ENCODE data around the gene TMEM221. TPM values are rescaled to one million over a fixed set of nuclear protein-coding genes. Genes with fewer than 3 reads are reported as not detected.
A peak's percentile ranks its signal among the peaks of the same experiment; 100 is the strongest.
"Not testable (repeated sequence)": the region's sequence is repeated elsewhere in the genome, so short reads cannot be mapped to it uniquely, and the experiment has no call there.

Gene TMEM221
- total RNA-seq, 4 donors from 2014 or later, result 0.42 to 1.3 (median 0.61) TPM; not detected in 1

DNA sequence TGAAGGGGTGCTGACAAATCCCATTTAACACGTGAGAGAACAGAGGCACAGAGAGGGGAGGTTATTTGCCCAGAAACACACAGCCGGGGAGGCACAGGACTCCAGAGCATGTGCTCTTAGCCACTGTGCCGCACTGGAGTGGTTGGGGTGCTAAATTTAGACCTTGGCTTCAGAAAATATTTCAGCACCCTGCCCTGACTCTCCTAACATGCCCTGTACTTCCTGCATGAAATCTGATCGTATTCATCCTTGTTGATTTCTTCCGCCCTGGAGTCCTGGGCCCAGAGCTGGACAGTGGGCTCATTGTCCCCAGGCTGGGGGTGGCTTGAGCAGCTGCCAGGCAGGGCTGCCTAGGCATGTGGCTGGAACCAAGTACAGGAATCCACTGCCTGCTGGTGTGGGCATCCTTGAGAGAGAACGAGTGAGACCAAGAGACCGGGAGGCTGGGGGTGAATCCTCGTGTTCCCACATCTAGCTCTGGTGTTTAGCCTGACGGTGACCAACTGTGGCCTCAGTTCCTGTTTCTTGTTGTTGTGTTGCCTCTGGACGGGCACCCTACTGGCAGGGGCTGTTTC lies 27.2 kb upstream of the TMEM221 start:
- no peak for TF ChIP-seq POLR2A (IDR thresholded peaks at IDR 0.05)
- TF ChIP-seq, protein P1, sequence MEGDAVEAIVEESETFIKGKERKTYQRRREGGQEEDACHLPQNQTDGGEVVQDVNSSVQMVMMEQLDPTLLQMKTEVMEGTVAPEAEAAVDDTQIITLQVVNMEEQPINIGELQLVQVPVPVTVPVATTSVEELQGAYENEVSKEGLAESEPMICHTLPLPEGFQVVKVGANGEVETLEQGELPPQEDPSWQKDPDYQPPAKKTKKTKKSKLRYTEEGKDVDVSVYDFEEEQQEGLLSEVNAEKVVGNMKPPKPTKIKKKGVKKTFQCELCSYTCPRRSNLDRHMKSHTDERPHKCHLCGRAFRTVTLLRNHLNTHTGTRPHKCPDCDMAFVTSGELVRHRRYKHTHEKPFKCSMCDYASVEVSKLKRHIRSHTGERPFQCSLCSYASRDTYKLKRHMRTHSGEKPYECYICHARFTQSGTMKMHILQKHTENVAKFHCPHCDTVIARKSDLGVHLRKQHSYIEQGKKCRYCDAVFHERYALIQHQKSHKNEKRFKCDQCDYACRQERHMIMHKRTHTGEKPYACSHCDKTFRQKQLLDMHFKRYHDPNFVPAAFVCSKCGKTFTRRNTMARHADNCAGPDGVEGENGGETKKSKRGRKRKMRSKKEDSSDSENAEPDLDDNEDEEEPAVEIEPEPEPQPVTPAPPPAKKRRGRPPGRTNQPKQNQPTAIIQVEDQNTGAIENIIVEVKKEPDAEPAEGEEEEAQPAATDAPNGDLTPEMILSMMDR (IDR thresholded peaks at IDR 0.05), result no peak
- 27 to 40% methylated on average over 10 of the region's 10 CpGs for WGBS, 2 donors
- no peak for DNase-seq (ENCODE audit: low spot score in 2 of 2)
- H3K4me3 ChIP-seq (ENCODE audit: low read depth, poor library complexity, severe bottlenecking), result no peak overlapping the region
- intact Hi-C loops (cut with DNase I; ENCODE audit: low total_unique reads), result no loop called here

DNA sequence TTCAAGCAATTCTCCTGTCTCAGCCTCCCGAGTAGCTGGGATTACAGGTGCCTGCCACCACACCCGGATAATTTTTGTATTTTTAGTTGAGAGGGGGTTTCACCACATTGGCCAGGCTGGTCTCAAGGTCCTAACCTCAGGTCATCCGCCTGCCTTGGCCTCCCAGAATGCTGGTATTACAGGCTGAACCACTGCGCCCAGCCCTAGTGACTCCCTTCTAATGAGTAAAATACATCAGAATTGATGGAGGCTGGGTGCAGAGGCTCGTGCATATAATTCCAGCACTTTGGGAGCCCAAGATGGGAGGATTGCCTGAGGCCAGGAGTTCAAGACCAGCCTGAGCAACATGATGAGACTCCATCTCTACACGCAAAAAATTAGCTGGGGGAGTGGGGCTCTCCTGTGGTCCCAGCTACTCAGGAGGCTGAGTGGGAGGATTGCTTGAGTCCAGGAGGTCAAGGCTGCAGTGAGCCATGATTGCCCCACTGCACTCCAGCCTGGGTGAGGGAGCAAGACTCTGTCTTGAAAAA lies 26.6 kb upstream of the TMEM221 start:
- intact Hi-C loops (cut with DNase I; ENCODE audit: low total_unique reads), result not testable (repeated sequence)

DNA sequence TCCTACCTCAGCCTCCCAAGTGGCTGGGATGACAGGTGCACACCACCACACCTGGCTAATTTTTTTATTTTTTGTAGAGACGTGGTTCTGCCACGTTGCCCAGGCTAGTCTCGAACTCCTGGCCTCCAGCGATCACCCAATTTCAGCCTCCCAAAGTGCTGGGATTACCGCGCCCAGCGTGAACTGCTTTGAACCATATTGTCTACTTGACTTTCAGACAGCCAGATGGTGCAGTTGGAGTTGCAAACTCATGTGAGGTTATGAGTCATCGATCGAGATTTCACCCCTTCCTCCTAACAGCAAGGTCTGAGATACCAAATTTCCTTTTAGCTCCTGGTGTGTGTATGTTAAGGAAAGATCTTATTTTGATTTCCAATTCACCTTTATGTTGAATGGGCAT lies 24.6 kb upstream of the TMEM221 start:
- H3K4me3 ChIP-seq (ENCODE audit: low read depth, poor library complexity, severe bottlenecking), result no peak overlapping the region
- TF ChIP-seq, protein P1 (IDR thresholded peaks at IDR 0.05), result no peak
- no peak for TF ChIP-seq POLR2A (IDR thresholded peaks at IDR 0.05)
- 66 to 71% methylated on average over 9 of the region's 9 CpGs for WGBS, 2 donors
- DNase-seq (ENCODE audit: low spot score in 2 of 2), result no peak
- intact Hi-C loops (cut with DNase I; ENCODE audit: low total_unique reads), result no loop called here

More for the DNA sequence above, 26.6 kb upstream of the TMEM221 start:
- 78% methylated on average over 6 of the region's 6 CpGs for WGBS, 2 donors
- not testable (repeated sequence) for DNase-seq (ENCODE audit: low spot score in 2 of 2); H3K4me3 ChIP-seq (ENCODE audit: low read depth, poor library complexity, severe bottlenecking)

DNA sequence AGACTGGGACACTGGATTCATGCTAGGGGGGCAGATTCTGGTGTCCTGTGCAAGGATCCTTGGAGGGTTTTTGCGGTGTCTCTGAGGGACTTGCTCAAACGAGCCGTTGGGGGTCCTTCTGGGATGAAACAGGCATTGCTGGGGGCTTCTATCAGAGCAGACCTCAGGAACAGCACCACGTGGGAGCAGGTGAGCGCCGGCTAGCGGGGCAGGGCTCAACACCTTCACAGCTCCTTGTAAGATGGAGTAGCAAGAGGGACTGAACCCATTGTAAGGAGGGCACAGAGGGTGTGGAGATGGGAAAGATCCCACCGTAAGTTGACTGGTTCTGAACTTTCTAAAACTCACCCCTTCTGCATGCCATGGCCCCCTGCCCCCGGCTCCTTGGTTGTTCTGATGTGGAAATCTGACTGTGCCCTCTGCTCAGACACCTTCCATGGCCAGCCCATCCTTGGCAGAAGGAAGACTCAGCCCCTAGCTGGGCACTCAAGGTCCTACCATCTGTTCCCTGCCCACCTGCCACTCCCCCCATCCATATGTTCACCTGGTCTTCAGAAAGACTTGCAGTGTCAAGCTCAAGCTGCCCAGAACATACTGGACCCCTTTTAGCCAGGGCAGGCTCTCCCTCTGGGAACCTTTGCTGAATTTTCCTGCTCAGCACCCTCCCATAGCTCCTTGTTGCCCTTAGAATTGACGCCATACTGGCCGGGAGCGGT lies 23.1 kb upstream of the TMEM221 start:
- intact Hi-C loops (cut with DNase I; ENCODE audit: low total_unique reads), result no loop called here
- WGBS, 2 donors, result 48 to 62% methylated on average over 12 of the region's 12 CpGs
- no peak overlapping the region for H3K4me3 ChIP-seq (ENCODE audit: low read depth, poor library complexity, severe bottlenecking)
- TF ChIP-seq POLR2A (IDR thresholded peaks at IDR 0.05), result no peak
- TF ChIP-seq, protein P1 (IDR thresholded peaks at IDR 0.05), result no peak
- no peak for DNase-seq (ENCODE audit: low spot score in 2 of 2)

DNA sequence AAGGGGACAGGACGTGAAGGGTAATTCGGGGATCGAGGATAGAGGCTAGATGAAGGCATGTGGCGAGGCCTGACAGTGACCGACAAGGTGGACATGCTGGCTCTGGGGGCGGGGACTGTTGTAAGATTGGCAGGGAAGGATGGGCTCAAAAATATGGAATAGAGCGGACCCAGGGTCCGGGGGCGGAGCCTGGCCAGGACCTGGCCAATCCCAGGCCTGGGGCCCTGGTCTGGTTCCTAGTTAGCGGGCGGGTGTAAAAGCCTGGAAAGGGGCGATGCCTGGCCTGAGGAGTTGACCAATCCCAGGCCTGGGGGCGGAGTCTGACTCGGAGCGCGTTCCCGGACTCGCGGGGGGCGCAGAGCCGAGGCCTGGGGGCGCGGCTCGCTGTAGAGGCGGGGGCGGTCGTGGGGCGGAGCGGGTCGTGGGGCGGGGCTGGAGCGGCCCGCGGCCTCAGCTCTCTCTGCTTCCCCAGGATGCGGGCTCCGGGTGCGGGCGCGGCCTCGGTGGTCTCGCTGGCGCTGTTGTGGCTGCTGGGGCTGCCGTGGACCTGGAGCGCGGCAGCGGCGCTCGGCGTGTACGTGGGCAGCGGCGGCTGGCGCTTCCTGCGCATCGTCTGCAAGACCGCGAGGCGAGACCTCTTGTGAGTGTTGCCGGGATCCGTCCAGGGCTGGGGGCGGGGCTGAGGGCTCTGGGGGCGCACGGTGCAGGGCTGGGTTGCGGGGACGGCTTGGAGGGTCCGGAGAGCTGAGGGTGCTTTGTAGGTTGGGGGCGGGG lies 21.8 kb upstream of the TMEM221 start, which contains the start of gene SLC27A1:
SLC27A1 (plus strand) TSS at position 457 of the 774 bp plus-strand sequence; CDS start at position 474, 17 bp downstream.
- peak within 1 kb of the TSS; percentile 84 for H3K4me3 ChIP-seq (ENCODE audit: low read depth, poor library complexity, severe bottlenecking)
- intact Hi-C loops (cut with DNase I; ENCODE audit: low total_unique reads), result no loop called here
- peak; percentile 99 to 100 for DNase-seq (ENCODE audit: low spot score in 2 of 2)
- 0 to 2% methylated on average over 35 to 42 of the region's 67 CpGs for WGBS, 2 donors
- no peak for TF ChIP-seq POLR2A (IDR thresholded peaks at IDR 0.05)

DNA sequence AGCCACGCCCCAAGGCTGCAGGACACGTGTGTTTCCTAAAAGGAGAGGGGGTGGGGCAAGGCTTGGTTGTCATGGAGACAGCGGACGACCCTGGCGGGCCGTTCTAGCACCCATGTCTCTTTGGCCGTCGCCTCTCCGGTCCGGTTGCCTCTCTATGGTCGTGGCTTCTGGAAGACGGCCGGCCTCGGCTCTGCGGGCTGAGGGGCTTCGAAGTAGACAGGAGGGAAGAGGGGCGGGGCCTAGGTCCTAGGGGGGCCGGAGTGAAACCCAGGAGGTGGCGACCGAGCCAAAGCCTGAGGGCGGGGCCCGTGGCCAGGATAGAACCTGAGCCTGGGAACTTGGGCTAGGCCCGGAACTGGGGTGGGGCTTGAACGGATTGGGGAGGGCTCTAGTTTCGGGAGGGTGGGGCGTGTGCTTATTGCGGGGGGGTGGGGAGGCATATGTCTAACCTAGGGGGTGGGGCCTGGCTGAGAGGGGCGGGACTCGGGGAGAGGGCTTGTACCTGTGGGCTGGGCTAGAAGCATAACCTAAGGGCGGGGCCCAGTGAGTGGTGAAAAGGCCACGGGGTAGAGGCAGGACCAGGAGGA lies 21.1 kb upstream of the TMEM221 start:
- H3K4me3 ChIP-seq (ENCODE audit: low read depth, poor library complexity, severe bottlenecking), result peak overlapping the region; percentile 15
- intact Hi-C loops (cut with DNase I; ENCODE audit: low total_unique reads), result loop anchor here (10.0 kb wide), 1 partner anchor 75 kb away; the partner anchor contains the start of gene CCDC194
- peak; percentile 97 to 99 for DNase-seq (ENCODE audit: low spot score in 2 of 2)
- no peak for TF ChIP-seq POLR2A (IDR thresholded peaks at IDR 0.05)
- TF ChIP-seq, protein P1 (IDR thresholded peaks at IDR 0.05), result no peak
- WGBS, 2 donors, result 0 to 2% methylated on average over 31 of the region's 31 CpGs

Measured in lower leg skin (tissue), 4 donors.